BLaER1 (cell line): ENCODE results near the gene CRYBA2.

Source experiments
- H3K27ac ChIP-seq: shearing (Covaris generic); formaldehyde crosslinking; 2 replicates; pipeline ENCODE4 v1.8.1; 2022
- H3K27me3 ChIP-seq: shearing (Covaris generic); formaldehyde crosslinking; 2 replicates; pipeline ENCODE4 v1.8.1; 2022
- H3K36me3 ChIP-seq: shearing (Covaris generic); formaldehyde crosslinking; 2 replicates; pipeline ENCODE4 v1.8.1; 2022
- H3K4me1 ChIP-seq: shearing (Covaris generic); formaldehyde crosslinking; 2 replicates; pipeline ENCODE4 v1.8.1; 2022
- H3K4me2 ChIP-seq: shearing (Covaris generic); formaldehyde crosslinking; 2 replicates; pipeline ENCODE4 v1.8.1; 2022
- H3K4me3 ChIP-seq: shearing (Covaris generic); formaldehyde crosslinking; 2 replicates; pipeline ENCODE4 v1.8.1; 2022
- H3K9ac ChIP-seq: shearing (Covaris generic); formaldehyde crosslinking; 2 replicates; pipeline ENCODE4 v1.8.1; 2022
- H3K9me3 ChIP-seq: shearing (Covaris generic); formaldehyde crosslinking; 2 replicates; pipeline ENCODE4 v1.8.1; 2022
- H4K20me1 ChIP-seq: shearing (Covaris generic); formaldehyde crosslinking; 2 replicates; pipeline ENCODE4 v1.8.1; 2022
- Cebpa-rat ChIP-seq: shearing (Covaris generic); IDR thresholded peaks from 2 replicates; pipeline ENCODE4 v1.8.1; 2022

CRYBA2 gene

GRCh38 chr2:218975060-218975777, 18.0 kb downstream of the CRYBA2 start:
- Histone ChIP-seq H3K4me3 (no peak overlapping the region), H3K9me3 (no peaks in the 10 kb centered on the region), H3K36me3 (no peaks in the 10 kb centered on the region), H3K4me1 (no peaks in the 10 kb centered on the region), H3K27ac (no peak overlapping the region), H4K20me1 (no peaks in the 10 kb centered on the region), H3K9ac (no peak overlapping the region), H3K27me3 (peaks cover 50% of the 10 kb centered on the region), H3K4me2 (no peak overlapping the region)
- no peak for TF ChIP-seq Cebpa-rat

- TF ChIP-seq Cebpa-rat, result no peak
- Histone ChIP-seq H4K20me1 (no peaks in the 10 kb centered on the region; the same call in 1 of the 2 replicates), H3K4me3 (no peak overlapping the region), H3K27ac (no peak overlapping the region), H3K27me3 (peaks cover 20% of the 10 kb centered on the region; the same call in 1 of the 2 replicates), H3K36me3 (no peaks in the 10 kb centered on the region), H3K4me1 (no peaks in the 10 kb centered on the region), H3K9ac (no peak overlapping the region), H3K9me3 (no peaks in the 10 kb centered on the region), H3K4me2 (no peak overlapping the region)
Observed at GRCh38 chr2:218970894-218971293, 22.3 kb downstream of the CRYBA2 start.

GRCh38 chr2:218964041-218964771, 29.0 kb downstream of the CRYBA2 start:
- H3K36me3 ChIP-seq, result no peaks in the 10 kb centered on the region
- peaks cover 52% of the 10 kb centered on the region for H3K27me3 ChIP-seq
- H3K4me3 ChIP-seq, result no peak overlapping the region
- H3K4me1 ChIP-seq, result peaks cover 10% of the 10 kb centered on the region
- H3K27ac ChIP-seq, result no peak overlapping the region
- H3K4me2 ChIP-seq, result no peak overlapping the region
- no peaks in the 10 kb centered on the region; the same call in 1 of the 2 replicates for H3K9me3 ChIP-seq
- H4K20me1 ChIP-seq, result peaks cover 28% of the 10 kb centered on the region
- H3K9ac ChIP-seq, result no peak overlapping the region
- TF ChIP-seq Cebpa-rat, result no peak

GRCh38 chr2:218963601-218964000, 29.6 kb downstream of the CRYBA2 start:
- Histone ChIP-seq H3K4me3 (no peak overlapping the region), H3K27me3 (peaks cover 52% of the 10 kb centered on the region)

GRCh38 chr2:218962859-218963492, 30.2 kb downstream of the CRYBA2 start:
- no peaks in the 10 kb centered on the region; the same call in 1 of the 2 replicates for H3K9me3 ChIP-seq
- no peaks in the 10 kb centered on the region for H3K36me3 ChIP-seq
- peaks cover 19% of the 10 kb centered on the region for H3K4me1 ChIP-seq
- H3K4me2 ChIP-seq, result no peak overlapping the region
- peaks cover 28% of the 10 kb centered on the region for H4K20me1 ChIP-seq
- no peak overlapping the region for H3K27ac ChIP-seq
- peaks cover 52% of the 10 kb centered on the region for H3K27me3 ChIP-seq
- H3K9ac ChIP-seq, result no peak overlapping the region
- no peak for TF ChIP-seq Cebpa-rat
- no peak overlapping the region for H3K4me3 ChIP-seq

More at GRCh38 chr2:218963601-218964000, 29.6 kb downstream of the CRYBA2 start:
- TF ChIP-seq Cebpa-rat, result no peak
- Histone ChIP-seq H4K20me1 (peaks cover 28% of the 10 kb centered on the region), H3K4me1 (peaks cover 16% of the 10 kb centered on the region), H3K9me3 (no peaks in the 10 kb centered on the region; the same call in 1 of the 2 replicates), H3K4me2 (no peak overlapping the region), H3K27ac (no peak overlapping the region), H3K36me3 (no peaks in the 10 kb centered on the region), H3K9ac (no peak overlapping the region)

- Histone ChIP-seq H3K4me1 (peaks cover 19% of the 10 kb centered on the region), H3K27ac (no peak overlapping the region), H3K27me3 (peaks cover 52% of the 10 kb centered on the region), H3K36me3 (no peaks in the 10 kb centered on the region), H4K20me1 (peaks cover 28% of the 10 kb centered on the region), H3K4me2 (no peak overlapping the region), H3K9ac (no peak overlapping the region), H3K9me3 (no peaks in the 10 kb centered on the region; the same call in 1 of the 2 replicates), H3K4me3 (no peak overlapping the region)
- no peak for TF ChIP-seq Cebpa-rat
Observed at GRCh38 chr2:218961651-218962570, 31.3 kb downstream of the CRYBA2 start.

- H3K9ac ChIP-seq, result no peak overlapping the region
- H3K9me3 ChIP-seq, result no peaks in the 10 kb centered on the region; the same call in 1 of the 2 replicates
- peaks cover 52% of the 10 kb centered on the region for H3K27me3 ChIP-seq
- no peak overlapping the region for H3K4me2 ChIP-seq
- H4K20me1 ChIP-seq, result peaks cover 28% of the 10 kb centered on the region
- H3K4me1 ChIP-seq, result peaks cover 19% of the 10 kb centered on the region
- no peak overlapping the region for H3K4me3 ChIP-seq
- no peak overlapping the region for H3K27ac ChIP-seq
- H3K36me3 ChIP-seq, result no peaks in the 10 kb centered on the region
- no peak for TF ChIP-seq Cebpa-rat
Observed at GRCh38 chr2:218961229-218961628, 32.0 kb downstream of the CRYBA2 start.

GRCh38 chr2:218960309-218961165, 32.7 kb downstream of the CRYBA2 start:
- H3K4me1 ChIP-seq, result peaks cover 19% of the 10 kb centered on the region
- H4K20me1 ChIP-seq, result peaks cover 28% of the 10 kb centered on the region
- no peaks in the 10 kb centered on the region; the same call in 1 of the 2 replicates for H3K9me3 ChIP-seq
- no peak overlapping the region for H3K27ac ChIP-seq
- H3K27me3 ChIP-seq, result peaks cover 52% of the 10 kb centered on the region
- TF ChIP-seq Cebpa-rat, result no peak
- H3K36me3 ChIP-seq, result no peaks in the 10 kb centered on the region
- no peak overlapping the region for H3K9ac ChIP-seq
- peak overlapping the region; percentile 100 for H3K4me2 ChIP-seq
- peak overlapping the region; percentile 71 for H3K4me3 ChIP-seq
